ENCODE measurements around the gene ZBTB33.

DNA sequence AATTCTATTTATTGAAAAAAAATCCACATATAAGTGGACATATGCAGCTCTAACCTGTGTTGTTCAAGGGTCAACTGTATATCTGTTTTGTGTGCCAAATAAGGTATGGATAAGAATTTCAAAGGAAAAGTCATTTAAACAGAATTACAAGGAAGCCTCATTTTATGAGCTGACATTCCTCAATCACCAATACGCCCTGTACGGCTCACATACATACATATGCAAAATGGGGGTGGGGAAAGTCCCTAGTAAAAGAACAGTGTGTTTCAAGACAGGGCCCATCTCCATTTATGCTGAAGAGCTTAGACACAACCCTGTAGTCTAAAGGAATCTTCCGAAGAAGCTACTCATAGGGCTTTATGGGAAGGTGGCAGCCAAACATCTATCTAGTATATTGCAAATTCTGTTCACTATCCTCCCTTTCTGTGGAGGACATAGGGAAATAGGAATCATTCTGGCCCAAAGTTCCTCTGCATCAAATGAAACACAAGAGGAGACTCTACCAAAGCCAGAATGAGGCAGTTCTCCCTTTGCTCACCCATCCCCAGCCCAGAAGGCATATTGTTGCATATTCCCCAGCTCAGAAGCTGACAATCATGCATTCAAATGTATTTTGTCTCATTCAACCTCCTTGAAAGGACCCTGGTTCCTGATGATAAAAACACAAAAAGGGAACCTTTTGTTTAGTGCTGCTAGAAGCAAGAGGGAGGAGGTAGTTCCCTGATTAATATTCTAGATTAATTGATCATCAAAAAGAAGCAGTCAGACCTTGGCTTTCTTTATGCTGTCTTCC is 13.7 kb upstream of the ZBTB33 start:
- TF ChIP-seq POLR2AphosphoS5 (IDR thresholded peaks at IDR 0.05; ENCODE audit: low read depth, low read length) (no peak), REST (IDR thresholded peaks at IDR 0.05; ENCODE audit: insufficient read depth in 1 of 2, low read depth in 2 of 2, low read length in 2 of 2) (no peak), TAF1 (IDR thresholded peaks at IDR 0.05; ENCODE audit: borderline replicate concordance, insufficient read depth, low read length) (no peak)
